COLO829 (cell line): ENCODE measurements around the gene RTP2.

Experiments used
- DNase-seq: peaks from one replicate; pipeline ENCODE4 v3.0.0; 2012; ENCODE audit warnings: low spot score

Gene RTP2

DNA sequence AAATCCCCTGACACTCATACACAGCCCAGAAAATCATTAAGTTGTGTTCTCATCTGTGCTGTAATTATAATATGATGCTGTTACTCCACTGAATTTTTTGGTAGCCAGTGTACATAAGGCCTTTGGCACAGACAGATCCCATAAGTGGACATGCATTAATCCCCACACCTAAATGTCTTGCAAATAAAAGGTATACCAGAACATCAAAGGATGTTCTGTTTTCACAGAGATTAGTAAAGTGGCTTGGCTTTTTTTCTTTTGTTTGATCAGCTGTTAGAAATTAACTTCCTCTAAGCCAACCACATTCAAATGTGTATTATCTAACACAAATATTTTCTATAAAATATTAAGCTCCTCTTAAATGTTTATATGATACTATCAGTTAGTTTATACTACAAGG is 34.8 kb downstream of the RTP2 start:
- DNase-seq, result no peak

DNA sequence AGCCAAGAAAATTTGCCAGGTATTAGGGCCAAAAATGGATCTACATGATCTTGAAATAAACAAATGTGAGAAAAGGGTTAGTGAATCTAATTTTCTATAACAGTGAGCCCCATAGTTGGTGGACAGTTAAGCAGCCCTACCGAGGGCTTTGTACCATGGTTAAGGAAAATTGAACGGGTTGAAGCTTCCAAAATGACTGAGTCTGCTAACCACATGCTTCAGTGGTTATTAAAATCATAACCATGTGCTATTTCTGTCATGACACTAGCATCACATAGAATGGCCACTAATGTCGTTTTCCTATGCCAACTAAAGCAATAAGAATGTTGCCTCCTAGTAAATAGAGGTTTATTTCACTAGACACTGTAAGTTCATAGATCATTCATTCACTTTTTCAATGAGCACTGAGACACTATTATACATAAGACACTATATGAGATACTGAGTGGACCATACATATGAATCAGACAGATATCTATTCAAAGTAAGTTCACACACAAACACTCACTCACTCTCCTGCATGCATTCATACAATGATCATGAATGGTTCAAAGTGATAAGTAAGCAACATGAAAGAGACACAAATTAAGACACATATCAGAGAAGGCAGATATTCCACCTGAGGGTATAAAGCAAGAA is 36.5 kb downstream of the RTP2 start:
- no peak for DNase-seq

- DNase-seq, result no peak
These were observed 37.3 kb downstream of the RTP2 start for GRCh38 chr3:187665010-187665409.

DNA sequence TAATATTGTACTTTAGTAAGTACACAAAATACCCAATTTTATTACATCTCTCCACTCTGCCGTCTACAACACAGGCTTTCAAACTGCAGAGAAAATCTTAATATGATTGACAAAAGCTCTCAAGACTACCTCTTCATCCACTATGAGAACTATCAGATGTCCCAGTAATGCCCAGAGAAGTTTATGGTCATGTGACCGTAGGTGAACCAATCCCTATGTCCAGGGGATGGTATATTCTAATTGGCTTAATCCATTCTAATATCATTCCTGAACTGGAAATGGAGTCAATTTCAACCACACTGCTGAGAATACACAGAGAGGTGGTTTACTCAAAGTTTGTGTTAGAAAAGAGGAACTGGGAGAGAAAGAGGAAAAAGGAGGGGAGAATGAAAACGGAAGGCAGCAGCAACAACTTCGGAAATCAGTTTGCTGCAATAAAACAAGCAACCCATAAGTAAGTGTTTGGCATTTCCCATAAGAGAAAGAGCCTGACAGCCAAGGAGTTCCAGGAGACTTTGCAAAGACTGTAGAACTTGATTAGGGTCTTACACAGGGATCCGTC is 39.4 kb downstream of the RTP2 start:
- DNase-seq, result no peak

- DNase-seq, result no peak
These were observed 41.1 kb downstream of the RTP2 start for GRCh38 chr3:187661267-187661666.

DNA sequence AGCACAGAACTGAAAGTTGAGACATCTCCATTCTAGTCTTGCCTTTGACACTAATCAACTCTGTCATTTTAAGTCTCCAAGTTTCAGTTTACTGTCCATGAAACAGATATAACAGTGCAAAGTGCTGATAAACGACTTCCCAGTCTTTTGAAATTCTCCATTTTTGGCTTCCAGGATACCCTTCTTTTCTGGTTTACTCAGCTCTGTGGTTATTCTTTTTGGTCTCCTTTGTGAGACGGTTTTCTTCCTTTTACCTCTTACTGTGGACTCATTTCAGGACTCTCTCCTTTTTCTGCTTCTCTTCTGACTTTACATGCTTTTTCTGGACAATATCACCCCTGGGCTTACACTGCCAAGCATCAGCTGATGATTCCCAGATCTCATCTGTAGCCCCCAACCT is 51.1 kb downstream of the RTP2 start:
- no peak for DNase-seq
